ENCODE measurements around the gene RPP25. TPM values are rescaled to one million over a fixed set of nuclear protein-coding genes. Genes with fewer than 3 reads are reported as not detected.
"Not testable (repeated sequence)": the region's sequence is repeated elsewhere in the genome, so short reads cannot be mapped to it uniquely, and the experiment has no call there.

Gene RPP25
- total RNA-seq, 2 donors from 2014 or later = 1.5 to 3.6 TPM

- no peak for DNase-seq (ENCODE audit: low spot score)
- Mint-ChIP-seq H3K9me3 (no peaks in the 10 kb centered on the region), H3K36me3 (no peaks in the 10 kb centered on the region), H3K27me3 (peaks cover 42 to 51% of the 10 kb centered on the region in 2 donors), H3K4me3 (no peak overlapping the region), H3K4me1 (ENCODE audit: low read depth in 2 of 2) (peaks cover 6 to 7% of the 10 kb centered on the region in 2 donors), H3K27ac (no peak overlapping the region)
- ATAC-seq = no peak
These were observed 2.5 kb upstream of the RPP25 start for GRCh38 chr15:74958908-74959585.

- DNase-seq (ENCODE audit: low spot score) (no peak), ATAC-seq (no peak)
- H3K27ac Mint-ChIP-seq = no peak overlapping the region
- no peaks in the 10 kb centered on the region for H3K9me3 Mint-ChIP-seq
- no peaks in the 10 kb centered on the region for H3K36me3 Mint-ChIP-seq
- H3K27me3 Mint-ChIP-seq = peaks cover 42 to 51% of the 10 kb centered on the region in 2 donors
- peaks cover 6 to 7% of the 10 kb centered on the region in 2 donors for H3K4me1 Mint-ChIP-seq (ENCODE audit: low read depth in 2 of 2)
- H3K4me3 Mint-ChIP-seq = peak overlapping the region; percentile 57
These were observed 1.8 kb upstream of the RPP25 start for GRCh38 chr15:74958320-74958907.

- DNase-seq (ENCODE audit: low spot score) (no peak), ATAC-seq (no peak)
- H3K4me1 Mint-ChIP-seq (ENCODE audit: low read depth in 2 of 2) = peaks cover 6 to 7% of the 10 kb centered on the region in 2 donors
These were observed 984 bp upstream of the RPP25 start for GRCh38 chr15:74957476-74958035.

GRCh38 chr15:74955796-74956647 lies 550 bp downstream of the RPP25 start:
- DNase-seq (ENCODE audit: low spot score) (peak; percentile 66), ATAC-seq (peak; percentile 66 to 75)
- no peaks in the 10 kb centered on the region for H3K9me3 Mint-ChIP-seq
- H3K27me3 Mint-ChIP-seq = peaks cover 24 to 32% of the 10 kb centered on the region in 2 donors
- no peak overlapping the region for H3K27ac Mint-ChIP-seq
- peak overlapping the region; percentile 17 for H3K4me3 Mint-ChIP-seq
- H3K4me1 Mint-ChIP-seq (ENCODE audit: low read depth in 2 of 2) = peaks cover 6 to 7% of the 10 kb centered on the region in 2 donors
- H3K36me3 Mint-ChIP-seq = no peaks in the 10 kb centered on the region

More at GRCh38 chr15:74957476-74958035, 984 bp upstream of the RPP25 start:
- H3K27ac Mint-ChIP-seq = no peak overlapping the region
- peaks cover 37 to 44% of the 10 kb centered on the region in 2 donors for H3K27me3 Mint-ChIP-seq
- no peaks in the 10 kb centered on the region for H3K36me3 Mint-ChIP-seq
- H3K9me3 Mint-ChIP-seq = no peaks in the 10 kb centered on the region
- H3K4me3 Mint-ChIP-seq = peak overlapping the region; percentile 57

- Mint-ChIP-seq H3K4me1 (ENCODE audit: low read depth in 2 of 2) (peaks cover 6 to 11% of the 10 kb centered on the region in 2 donors), H3K4me3 (peak overlapping the region; percentile 30), H3K9me3 (no peaks in the 10 kb centered on the region), H3K36me3 (no peaks in the 10 kb centered on the region), H3K27me3 (peaks cover 17 to 23% of the 10 kb centered on the region in 2 donors), H3K27ac (no peak overlapping the region)
- ATAC-seq (no peak), DNase-seq (ENCODE audit: low spot score) (no peak)
These were observed 1.6 kb downstream of the RPP25 start for GRCh38 chr15:74955017-74955416.

GRCh38 chr15:74954515-74954914 lies 2.1 kb downstream of the RPP25 start:
- Mint-ChIP-seq H3K36me3 (no peaks in the 10 kb centered on the region), H3K27ac (no peak overlapping the region), H3K4me3 (peak overlapping the region; percentile 30), H3K9me3 (no peaks in the 10 kb centered on the region), H3K27me3 (peaks cover 12 to 18% of the 10 kb centered on the region in 2 donors), H3K4me1 (ENCODE audit: low read depth in 2 of 2) (peaks cover 6 to 9% of the 10 kb centered on the region in 2 donors)
- ATAC-seq (no peak), DNase-seq (ENCODE audit: low spot score) (no peak)

- H3K27ac Mint-ChIP-seq = no peak overlapping the region
- peaks cover 0 to 4% of the 10 kb centered on the region in 2 donors for H3K4me1 Mint-ChIP-seq (ENCODE audit: low read depth in 2 of 2)
- no peak for ATAC-seq
- no peaks in the 10 kb centered on the region for H3K27me3 Mint-ChIP-seq
- H3K9me3 Mint-ChIP-seq = no peaks in the 10 kb centered on the region
- H3K4me3 Mint-ChIP-seq = no peak overlapping the region
- DNase-seq (ENCODE audit: low spot score) = no peak
- no peaks in the 10 kb centered on the region for H3K36me3 Mint-ChIP-seq
These were observed 5.6 kb downstream of the RPP25 start for GRCh38 chr15:74951006-74951405.

GRCh38 chr15:74950078-74950908 lies 6.3 kb downstream of the RPP25 start:
- ATAC-seq = peak; percentile 71 to 84
- no peaks in the 10 kb centered on the region for H3K36me3 Mint-ChIP-seq
- H3K27me3 Mint-ChIP-seq = no peaks in the 10 kb centered on the region
- H3K27ac Mint-ChIP-seq = no peak overlapping the region
- H3K4me3 Mint-ChIP-seq = no peak overlapping the region
- peak; percentile 86 for DNase-seq (ENCODE audit: low spot score)
- H3K4me1 Mint-ChIP-seq (ENCODE audit: low read depth in 2 of 2) = peaks cover 0 to 4% of the 10 kb centered on the region in 2 donors
- H3K9me3 Mint-ChIP-seq = no peaks in the 10 kb centered on the region

- peak; percentile 96 for DNase-seq (ENCODE audit: low spot score)
- peak within 1 kb of the TSS; percentile 73 to 90 for H3K27ac Mint-ChIP-seq
- no peaks in the 10 kb centered on the region for H3K27me3 Mint-ChIP-seq
- H3K9me3 Mint-ChIP-seq = no peaks in the 10 kb centered on the region
- peaks cover 5% of the 10 kb centered on the region for H3K36me3 Mint-ChIP-seq
- H3K4me1 Mint-ChIP-seq (ENCODE audit: low read depth in 2 of 2) = peaks cover 17 to 22% of the 10 kb centered on the region in 2 donors
- H3K4me3 Mint-ChIP-seq = peak within 1 kb of the TSS; percentile 96
- ATAC-seq = peak; percentile 98 to 99
These were observed 18.8 kb downstream of the RPP25 start, which contains the start of gene COX5A for GRCh38 chr15:74937590-74938371. Gene COX5A (minus strand): TSS chr15:74938073. CDS start chr15:74938014, 59 bp downstream.

GRCh38 chr15:74937272-74937589 lies 19.3 kb downstream of the RPP25 start:
- no peaks in the 10 kb centered on the region for H3K9me3 Mint-ChIP-seq
- ATAC-seq (no peak), DNase-seq (ENCODE audit: low spot score) (no peak)
- H3K27ac Mint-ChIP-seq = peak overlapping the region; percentile 73 to 90
- peaks cover 17 to 22% of the 10 kb centered on the region in 2 donors for H3K4me1 Mint-ChIP-seq (ENCODE audit: low read depth in 2 of 2)
- peak overlapping the region; percentile 96 for H3K4me3 Mint-ChIP-seq
- peaks cover 5% of the 10 kb centered on the region for H3K36me3 Mint-ChIP-seq
- H3K27me3 Mint-ChIP-seq = no peaks in the 10 kb centered on the region

GRCh38 chr15:74935193-74935592 lies 21.4 kb downstream of the RPP25 start:
- peaks cover 11% of the 10 kb centered on the region for H3K36me3 Mint-ChIP-seq

GRCh38 chr15:74933573-74933972 lies 23.0 kb downstream of the RPP25 start:
- DNase-seq (ENCODE audit: low spot score) = no peak
- H3K9me3 Mint-ChIP-seq = no peaks in the 10 kb centered on the region
- peaks cover 17 to 22% of the 10 kb centered on the region in 2 donors for H3K4me1 Mint-ChIP-seq (ENCODE audit: low read depth in 2 of 2)
- H3K27ac Mint-ChIP-seq = no peak overlapping the region
- no peak for ATAC-seq
- no peak overlapping the region for H3K4me3 Mint-ChIP-seq
- peaks cover 11% of the 10 kb centered on the region for H3K36me3 Mint-ChIP-seq
- no peaks in the 10 kb centered on the region for H3K27me3 Mint-ChIP-seq

More at GRCh38 chr15:74935193-74935592, 21.4 kb downstream of the RPP25 start:
- H3K27me3 Mint-ChIP-seq; ATAC-seq; H3K9me3 Mint-ChIP-seq; DNase-seq (ENCODE audit: low spot score): not testable (repeated sequence)
- Mint-ChIP-seq H3K4me1 (ENCODE audit: low read depth in 2 of 2) (peaks cover 17 to 22% of the 10 kb centered on the region in 2 donors), H3K27ac (peak overlapping the region in 1 of 2 donors; percentile 32), H3K4me3 (peak overlapping the region; percentile 77)

Data from natural killer cell treated with Interleukin-12 subunit alpha and Interleukin-12 subunit beta and Interleukin-15 and Interleukin-18, amount 100 ng/mL, for 72 hours (primary cell).